HCT116 (cell line): ENCODE results near the gene ASCL5. TPM values are rescaled to one million over a fixed set of nuclear protein-coding genes. Genes with fewer than 3 reads are reported as not detected.

Experiments used
- ATAC-seq: fragments of 200-7000 bp; cut with Tn5 transposase; 2 replicates; pipeline ENCODE4 v1.9.1; 2020; ENCODE audit warnings: mild to moderate bottlenecking, moderate library complexity
- BruUV-seq: library from RNA; stranded (reverse); fragments of 400-500 nt; replicated peaks from 2 replicates; lab custom pipeline; 2021; lab: Mats Ljungman, UMichigan
- CTCF ChIA-PET: fragments of 300-600 bp; sonication (Branson Sonifier 250); formaldehyde crosslinking; loops from one replicate; lab custom pipeline; 2021; ENCODE audit warnings: antibody characterized with exemption; lab: Charles Lee
- POLR2A ChIA-PET: fragments of 300-600, 350-600 bp; sonication (Branson Sonifier 250); formaldehyde crosslinking; loops from one replicate; lab custom pipeline; 2021; ENCODE audit warnings: antibody characterized with exemption; lab: Charles Lee
- RAD21 ChIA-PET, 2 experiments: fragments of 300-600 bp; sonication (Branson Sonifier 250); formaldehyde crosslinking; loops; one replicate each; lab custom pipeline; 2023; ENCODE audit warnings: low total read pairs in 2 of 2; ENCODE audit not compliant: uncharacterized antibody in 2 of 2, unreplicated experiment in 2 of 2, low non-redundant PET in 1 of 2; lab: Charles Lee
- DNase-seq: peaks from one replicate; pipeline ENCODE4 v3.0.0-alpha.2; 2010; ENCODE audit warnings: low read depth, low spot score
- H2AFZ ChIP-seq: fragments of 200-600 bp; shearing (Covaris generic), sonication (generic); 2 replicates; pipeline ENCODE4 v1.6.1; 2017; ENCODE audit warnings: low read depth, mixed run types, mixed read lengths, antibody characterized with exemption, low read length; ENCODE audit not compliant: poor library complexity, severe bottlenecking
- H3K27ac ChIP-seq: 2 replicates; pipeline ENCODE4 v1.5.1; 2012; ENCODE audit warnings: low read depth, low read length
- H3K27me3 ChIP-seq: fragments of 200-600 bp; sonication (generic); 2 replicates; pipeline ENCODE4 v1.6.1; 2016; ENCODE audit warnings: mixed run types, low read length, mixed read lengths; ENCODE audit not compliant: insufficient read depth
- H3K36me3 ChIP-seq, 2 experiments: fragments of 200-500 bp in 1 of 2; fragments of 200-600 bp in 1 of 2; sonication (Bioruptor generic) in 1 of 2; sonication (generic) in 1 of 2; 2 replicates each; pipeline versions ENCODE4 v1.5.1 to v1.6.1; 2014 to 2016; ENCODE audit warnings: low read length in 2 of 2, inconsistent platforms in 1 of 2, mixed read lengths in 1 of 2, mixed run types in 1 of 2; ENCODE audit not compliant: insufficient read depth in 2 of 2, control insufficient read depth in 1 of 2
- H3K4me1 ChIP-seq, 2 experiments: fragments of 200-600 bp in 1 of 2; sonication (generic) in 1 of 2; 2 replicates each; pipeline versions ENCODE4 v1.5.1 to v1.6.1; 2012 to 2017; ENCODE audit warnings: low read length in 2 of 2, inconsistent platforms in 1 of 2, mild to moderate bottlenecking in 1 of 2, mixed read lengths in 1 of 2, mixed run types in 1 of 2, moderate library complexity in 1 of 2; ENCODE audit not compliant: insufficient read depth in 2 of 2, control insufficient read depth in 1 of 2
- H3K4me2 ChIP-seq: fragments of 200-600 bp; sonication (generic); 2 replicates; pipeline ENCODE4 v1.6.1; 2017; ENCODE audit warnings: mixed run types, low read length, mixed read lengths
- H3K4me3 ChIP-seq, 2 experiments: fragments of 200-600 bp in 1 of 2; sonication (generic) in 1 of 2; replicated peaks in 1 of 2; 2 replicates each; pipeline ENCODE4 v1.5.1; 2011 to 2016; ENCODE audit warnings: low read length in 2 of 2, control low read depth in 1 of 2, low read depth in 1 of 2, mild to moderate bottlenecking in 1 of 2, mixed read lengths in 1 of 2, mixed run types in 1 of 2
- H3K79me2 ChIP-seq: fragments of 200-600 bp; sonication (generic); 2 replicates; pipeline ENCODE4 v1.6.1; 2017; ENCODE audit warnings: mild to moderate bottlenecking, mixed run types, low read length, moderate library complexity, mixed read lengths; ENCODE audit not compliant: insufficient read depth
- H3K9ac ChIP-seq: fragments of 200-600 bp; sonication (generic); 2 replicates; pipeline ENCODE4 v1.6.1; 2016; ENCODE audit warnings: low read length, mixed read lengths
- H3K9me2 ChIP-seq: fragments of 200-600 bp; sonication (generic), shearing (Covaris generic); 2 replicates; pipeline ENCODE4 v1.6.1; 2017; ENCODE audit warnings: mixed run types, mild to moderate bottlenecking, moderate library complexity; ENCODE audit not compliant: insufficient read depth
- H3K9me3 ChIP-seq, 2 experiments: fragments of 200-500 bp in 1 of 2; fragments of 200-600 bp in 1 of 2; sonication (Bioruptor generic) in 1 of 2; sonication (generic) in 1 of 2; 2 replicates each; pipeline ENCODE4 v1.6.1; 2014 to 2017; ENCODE audit warnings: low read length in 2 of 2, mixed read lengths in 2 of 2, inconsistent platforms in 1 of 2, low read depth in 1 of 2, mild to moderate bottlenecking in 1 of 2, mixed run types in 1 of 2, moderate library complexity in 1 of 2; ENCODE audit not compliant: control insufficient read depth in 1 of 2, insufficient read depth in 1 of 2
- H4K20me1 ChIP-seq: fragments of 200-600 bp; sonication (generic), shearing (Covaris generic); 2 replicates; pipeline ENCODE4 v1.6.1; 2017; ENCODE audit warnings: mixed run types, mild to moderate bottlenecking, moderate library complexity; ENCODE audit not compliant: insufficient read depth
- CEBPB ChIP-seq: IDR thresholded peaks from 2 replicates; pipeline ENCODE4 v1.6.1; 2012; ENCODE audit warnings: low read depth
- CTCF ChIP-seq, 3 experiments: fragments of 200-600 bp in 1 of 3; sonication (generic) in 1 of 3; IDR thresholded peaks in 2 of 3; conservative IDR thresholded peaks in 1 of 3; 2 replicates each; pipeline ENCODE4 v1.5.1; 2012 to 2017; ENCODE audit warnings: low read depth in 2 of 3, low read length in 2 of 3, antibody characterized with exemption in 1 of 3, borderline replicate concordance in 1 of 3, control low read depth in 1 of 3, mild to moderate bottlenecking in 1 of 3, mixed read lengths in 1 of 3, mixed run types in 1 of 3, moderate library complexity in 1 of 3; ENCODE audit not compliant: insufficient read depth in 1 of 3
- EZH2 ChIP-seq: fragments of 200-600 bp; sonication (generic); IDR thresholded peaks from 2 replicates; pipeline ENCODE4 v1.6.1; 2017; ENCODE audit warnings: antibody characterized with exemption, mixed run types
- EZH2phosphoT487 ChIP-seq: fragments of 200-600 bp; IDR thresholded peaks from 2 replicates; pipeline ENCODE4 v1.6.1; 2018; ENCODE audit warnings: antibody characterized with exemption, borderline replicate concordance
- FOSL1 ChIP-seq: IDR thresholded peaks from 2 replicates; pipeline ENCODE4 v1.6.1; 2012; ENCODE audit warnings: low read depth
- JUND ChIP-seq: IDR thresholded peaks from 2 replicates; pipeline ENCODE4 v1.6.1; 2012
- MAX ChIP-seq: IDR thresholded peaks from 2 replicates; pipeline ENCODE4 v1.6.1; 2012
- POLR2A ChIP-seq: IDR thresholded peaks from 2 replicates; pipeline ENCODE4 v1.7.0; 2011; ENCODE audit warnings: borderline replicate concordance; ENCODE audit not compliant: insufficient read depth, insufficient read length; ENCODE audit errors: extremely low read depth
- POLR2AphosphoS5 ChIP-seq: IDR thresholded peaks from 2 replicates; pipeline ENCODE4 v1.6.1; 2011; ENCODE audit warnings: mild to moderate bottlenecking, low read depth, low read length, moderate library complexity
- RAD21 ChIP-seq: IDR thresholded peaks from 2 replicates; pipeline ENCODE4 v1.6.1; 2012; ENCODE audit warnings: low read depth, mild to moderate bottlenecking
- REST ChIP-seq: IDR thresholded peaks from 2 replicates; pipeline ENCODE4 v1.6.1; 2012; ENCODE audit warnings: low read depth
- YY1 ChIP-seq: IDR thresholded peaks from 2 replicates; pipeline ENCODE4 v1.6.1; 2011; ENCODE audit warnings: low read length, low read depth, moderate library complexity, mild to moderate bottlenecking; ENCODE audit not compliant: insufficient replicate concordance; ENCODE audit errors: extremely low read depth
- ZFX ChIP-seq: fragments of 450-650 bp; IDR thresholded peaks from 2 replicates; pipeline ENCODE4 v1.6.1; 2017
- ZNF274 ChIP-seq: fragments of 200-500 bp; sonication (Bioruptor generic); IDR thresholded peaks from 2 replicates; pipeline ENCODE4 v1.6.1; 2014; ENCODE audit warnings: mild to moderate bottlenecking, low read depth, low read length, inconsistent platforms
- intact Hi-C: fragments of 100-400 bp; cut with micrococcal nuclease; formaldehyde crosslinking; loops from 2 replicates; pipeline ENCODE4 v1.10.0; 2022
- total RNA-seq: library from RNA; stranded (reverse); gene quantifications from one replicate; pipeline ENCODE4 v1.2.1, GENCODE V29; 2021; ENCODE audit not compliant: unreplicated experiment

ASCL5 gene
- total RNA-seq, 1 experiment from 2014 or later, result 0.15 TPM

- intact Hi-C loops, result no loop called here
- H3K9me3 ChIP-seq, result no peaks in the 10 kb centered on the region
- RAD21 ChIA-PET, result interaction anchor here in 1 of 2 experiments (0.6 to 0.8 kb wide), 2 partner anchors 27 to 89 kb away, joined by 3 to 4 read pairs; no protein-coding TSS in a partner anchor
- BruUV-seq, result TSS peak; percentile 38
- H2AFZ ChIP-seq, result no peak overlapping the region
- peaks cover 17 to 21% of the 10 kb centered on the region in 2 experiments for H3K36me3 ChIP-seq
- peaks cover 3 to 15% of the 10 kb centered on the region in 2 experiments; a peak in 3 of 4 replicates for H3K4me1 ChIP-seq
- POLR2A ChIA-PET, result interaction anchor here (0.6 to 1.6 kb wide), 3 partner anchors 9 to 37 kb away, joined by 3 to 6 read pairs (median 4); no protein-coding TSS in a partner anchor
- ATAC-seq (peak; percentile 87), DNase-seq (no peak)
- H3K4me3 ChIP-seq, result peak overlapping the region; percentile 85 to 92
- CTCF ChIA-PET, result interaction anchor here (0.9 to 1.7 kb wide), 5 partner anchors 16 to 182 kb away, joined by 3 to 8 read pairs (median 5); partner anchors contain the start of gene ASCL5
- H3K4me2 ChIP-seq, result peak overlapping the region; percentile 97
- H4K20me1 ChIP-seq, result no peaks in the 10 kb centered on the region
- peak overlapping the region; percentile 32; the same call in 1 of the 2 replicates for H3K27ac ChIP-seq
- H3K27me3 ChIP-seq, result no peaks in the 10 kb centered on the region
- H3K9me2 ChIP-seq, result no peaks in the 10 kb centered on the region
- H3K9ac ChIP-seq, result peak overlapping the region; percentile 74
- no peak for TF ChIP-seq EZH2phosphoT487
- peak; percentile 3 for TF ChIP-seq YY1
- no peak for TF ChIP-seq FOSL1
- TF ChIP-seq RAD21, result no peak
- no peak for TF ChIP-seq CEBPB
- no peak for TF ChIP-seq POLR2A
- TF ChIP-seq REST, result no peak
- peak; percentile 47 for TF ChIP-seq POLR2AphosphoS5
- no peak for TF ChIP-seq MAX
- TF ChIP-seq JUND, result no peak
- no peak for TF ChIP-seq ZNF274
- no peak for TF ChIP-seq EZH2
- TF ChIP-seq ZFX, result peak; percentile 84
- no peak for TF ChIP-seq CTCF (IDR thresholded peaks at IDR 0.05 in 2 of 3, conservative IDR thresholded peaks at IDR 0.05 in 1 of 3; ENCODE audit: borderline replicate concordance in 1 of 3, insufficient read depth in 1 of 3, low read depth in 2 of 3, low read length in 2 of 3)
- peaks cover 17% of the 10 kb centered on the region; the same call in 1 of the 2 replicates for H3K79me2 ChIP-seq
Measured at GRCh38 chr1:201153474-201154388, 26.7 kb upstream of the ASCL5 start.
